Esophagus squamous epithelium (tissue), 4 donors: ENCODE data around the gene ZNF334.

ENCODE experiments used
- CTCF ChIP-seq, 6 experiments: fragments of 450-650 bp in 4 of 6; fragments of 200-600 bp in 2 of 6; sonication (generic) in 2 of 6; IDR thresholded peaks; one replicate each; pipeline ENCODE4 v1.5.1; 2016 to 2019; ENCODE audit warnings: antibody characterized with exemption in 6 of 6, mild to moderate bottlenecking in 4 of 6, moderate library complexity in 4 of 6
- POLR2A ChIP-seq, 4 donors: fragments of 450-650 bp; IDR thresholded peaks; one replicate each; pipeline ENCODE4 v1.6.1; 2017; ENCODE audit warnings: antibody characterized with exemption in 4 of 4, mild to moderate bottlenecking in 4 of 4, moderate library complexity in 3 of 4

DNA sequence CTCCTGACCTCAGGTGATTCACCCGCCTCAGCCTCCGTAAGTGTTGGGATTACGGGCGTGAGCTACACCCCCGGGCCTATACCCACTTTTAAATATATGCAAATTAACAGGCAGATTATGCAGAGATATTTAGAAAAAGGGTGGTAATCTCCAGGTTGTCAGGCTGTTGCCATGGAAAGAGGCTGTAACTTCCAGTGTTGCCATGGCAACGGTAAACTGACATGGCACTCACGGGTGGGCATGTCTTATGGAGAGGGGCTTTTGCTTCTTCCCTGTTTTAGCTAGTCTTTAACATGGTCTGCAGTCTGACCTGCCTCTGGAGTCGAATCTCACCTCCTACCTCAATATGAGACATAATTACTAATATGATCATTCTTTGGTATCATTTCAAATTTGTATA, 44.9 kb downstream of the ZNF334 start:
- TF ChIP-seq CTCF (IDR thresholded peaks at IDR 0.05) (no peak), POLR2A (IDR thresholded peaks at IDR 0.05) (no peak)
